WTC11 (cell line): ENCODE results near the gene TATDN2. TPM values are rescaled to one million over a fixed set of nuclear protein-coding genes. Genes with fewer than 3 reads are reported as not detected.
A peak's percentile ranks its signal among the peaks of the same experiment; 100 is the strongest.

Source experiments
- ATAC-seq: fragments of 200-7000 bp; cut with Tn5 transposase; 2 replicates; pipeline ENCODE4 v1.10.0; 2021; ENCODE audit warnings: mild to moderate bottlenecking, moderate library complexity
- CTCF ChIA-PET: fragments of 300-600 bp; sonication (Branson Sonifier 250); formaldehyde crosslinking; loops from one replicate; lab custom pipeline; 2021; ENCODE audit warnings: antibody characterized with exemption; lab: Charles Lee
- POLR2A ChIA-PET: fragments of 350-600 bp; sonication (Branson Sonifier 250); formaldehyde crosslinking; loops from one replicate; lab custom pipeline; 2021; ENCODE audit warnings: antibody characterized with exemption; lab: Charles Lee
- DNase-seq: peaks from one replicate; pipeline ENCODE4 v3.0.0; 2021; ENCODE audit warnings: low spot score
- H3K27ac Mint-ChIP-seq: 2 replicates; pipeline ENCODE4 v1.8.0; 2021; ENCODE audit warnings: mixed read lengths
- H3K27me3 Mint-ChIP-seq: 2 replicates; pipeline ENCODE4 v1.8.0; 2021; ENCODE audit warnings: low read depth, mild to moderate bottlenecking, moderate library complexity, mixed read lengths
- H3K36me3 Mint-ChIP-seq: 2 replicates; pipeline ENCODE4 v1.8.0; 2021; ENCODE audit warnings: mixed read lengths
- H3K4me1 Mint-ChIP-seq: 2 replicates; pipeline ENCODE4 v1.8.0; 2022; ENCODE audit warnings: mixed read lengths
- H3K4me3 Mint-ChIP-seq: 2 replicates; pipeline ENCODE4 v1.8.0; 2021; ENCODE audit warnings: mild to moderate bottlenecking, moderate library complexity, mixed read lengths
- H3K9me3 Mint-ChIP-seq: 2 replicates; pipeline ENCODE4 v1.8.0; 2021; ENCODE audit warnings: mixed read lengths
- AR ChIP-seq: fragments of 250-450 bp; sonication (Bioruptor Pico); IDR thresholded peaks from 2 replicates; pipeline ENCODE4 v1.9.0; 2021; ENCODE audit warnings: mild to moderate bottlenecking
- ATF6 ChIP-seq: sonication (generic); formaldehyde crosslinking; IDR thresholded peaks from 2 replicates; pipeline ENCODE4 v1.8.1; 2023; ENCODE audit warnings: mild to moderate bottlenecking, missing genetic modification reagents
- CREM ChIP-seq: sonication (generic); formaldehyde crosslinking; IDR thresholded peaks from 2 replicates; pipeline ENCODE4 v1.8.1; 2022; ENCODE audit warnings: mild to moderate bottlenecking, missing genetic modification reagents, moderate library complexity
- FOXK1 ChIP-seq: sonication (generic); formaldehyde crosslinking; IDR thresholded peaks from 2 replicates; pipeline ENCODE4 v1.8.0; 2022; ENCODE audit warnings: mild to moderate bottlenecking, moderate library complexity, missing genetic modification reagents
- FOXP4 ChIP-seq: sonication (generic); formaldehyde crosslinking; IDR thresholded peaks from 2 replicates; pipeline ENCODE4 v1.8.0; 2022; ENCODE audit warnings: mild to moderate bottlenecking, missing genetic modification reagents
- JAZF1 ChIP-seq: fragments of 250-450 bp; sonication (Bioruptor Pico); IDR thresholded peaks from 2 replicates; pipeline ENCODE4 v1.9.0; 2021; ENCODE audit warnings: moderate library complexity, mild to moderate bottlenecking, inconsistent platforms
- NR1H2 ChIP-seq: sonication (generic); formaldehyde crosslinking; IDR thresholded peaks from 2 replicates; pipeline ENCODE4 v1.9.0; 2021; ENCODE audit warnings: mild to moderate bottlenecking, moderate library complexity, missing genetic modification reagents
- OVOL2 ChIP-seq: fragments of 250-450 bp; sonication (Bioruptor Pico); IDR thresholded peaks from 2 replicates; pipeline ENCODE4 v1.9.0; 2021; ENCODE audit warnings: mild to moderate bottlenecking, borderline replicate concordance
- RELA ChIP-seq: sonication (generic); formaldehyde crosslinking; IDR thresholded peaks from 2 replicates; pipeline ENCODE4 v1.8.1; 2022; ENCODE audit warnings: missing genetic modification reagents, mild to moderate bottlenecking, borderline replicate concordance
- RORB ChIP-seq: fragments of 250-450 bp; sonication (Bioruptor Pico); IDR thresholded peaks from 2 replicates; pipeline ENCODE4 v1.9.0; 2021; ENCODE audit warnings: mild to moderate bottlenecking
- SMAD3 ChIP-seq: sonication (generic); formaldehyde crosslinking; IDR thresholded peaks from 2 replicates; pipeline ENCODE4 v1.8.0; 2022; ENCODE audit warnings: missing genetic modification reagents, mild to moderate bottlenecking, borderline replicate concordance
- SP1 ChIP-seq: sonication (generic); formaldehyde crosslinking; conservative IDR thresholded peaks from 2 replicates; pipeline ENCODE4 v1.8.1; 2022; ENCODE audit warnings: missing genetic modification reagents
- STAT6 ChIP-seq: sonication (generic); formaldehyde crosslinking; conservative IDR thresholded peaks from 2 replicates; pipeline ENCODE4 v1.8.1; 2023; ENCODE audit warnings: mild to moderate bottlenecking, low read depth, missing genetic modification reagents, moderate library complexity
- TP53 ChIP-seq: sonication (generic); formaldehyde crosslinking; IDR thresholded peaks from 2 replicates; pipeline ENCODE4 v1.8.1; 2023; ENCODE audit warnings: mild to moderate bottlenecking, missing genetic modification reagents
- ZBTB21 ChIP-seq: sonication (generic); formaldehyde crosslinking; IDR thresholded peaks from 2 replicates; pipeline ENCODE4 v1.8.1; 2023; ENCODE audit warnings: mild to moderate bottlenecking, missing genetic modification reagents, borderline replicate concordance
- ZMAT4 ChIP-seq: fragments of 250-450 bp; sonication (Bioruptor Pico); IDR thresholded peaks from 2 replicates; pipeline ENCODE4 v1.9.0; 2021; ENCODE audit warnings: mild to moderate bottlenecking
- ZNF219 ChIP-seq: sonication (generic); formaldehyde crosslinking; IDR thresholded peaks from 2 replicates; pipeline ENCODE4 v1.8.0; 2023; ENCODE audit warnings: missing genetic modification reagents, mild to moderate bottlenecking, borderline replicate concordance
- ZNF263 ChIP-seq: sonication (generic); formaldehyde crosslinking; IDR thresholded peaks from 2 replicates; pipeline ENCODE4 v1.8.1; 2022; ENCODE audit warnings: low read depth, mild to moderate bottlenecking, moderate library complexity, missing genetic modification reagents
- ZNF512 ChIP-seq: sonication (generic); formaldehyde crosslinking; IDR thresholded peaks from 2 replicates; pipeline ENCODE4 v1.8.1; 2022; ENCODE audit warnings: missing genetic modification reagents, borderline replicate concordance
- total RNA-seq: library from RNA; stranded (reverse); gene quantifications from 3 replicates; pipeline ENCODE4 v1.2.3, GENCODE V29; 2021

The TATDN2 gene
- total RNA-seq, 1 experiment from 2014 or later, result 31.7 TPM

GRCh38 chr3:10286133-10286524 lies 37.9 kb downstream of the TATDN2 start (continued):
- TF ChIP-seq ZNF219 (CRISPR knock-in tag), result no peak
- no peak for TF ChIP-seq RORB (CRISPR knock-in tag)
- TF ChIP-seq CREM (CRISPR knock-in tag), result no peak
- no peak for TF ChIP-seq ZNF512 (CRISPR knock-in tag)
- TF ChIP-seq ZBTB21 (CRISPR knock-in tag), result no peak
- TF ChIP-seq JAZF1 (CRISPR knock-in tag), result no peak
- no peak for TF ChIP-seq ATF6 (CRISPR knock-in tag)
- TF ChIP-seq, all 79 proteins: peak for 0

- no peak for TF ChIP-seq STAT6 (CRISPR knock-in tag)
- no peak for TF ChIP-seq RELA (CRISPR knock-in tag)
- TF ChIP-seq AR (CRISPR knock-in tag), result no peak
- no peak for TF ChIP-seq SP1 (CRISPR knock-in tag)
- no peak for TF ChIP-seq OVOL2 (CRISPR knock-in tag)
- TF ChIP-seq NR1H2, result no peak
- TF ChIP-seq SMAD3, result no peak
- no peak for TF ChIP-seq JAZF1 (CRISPR knock-in tag)
- TF ChIP-seq RORB (CRISPR knock-in tag), result no peak
- TF ChIP-seq FOXP4, result no peak
- no peak for TF ChIP-seq FOXK1 (CRISPR knock-in tag)
- no peak for TF ChIP-seq TP53 (CRISPR knock-in tag)
- no peak for TF ChIP-seq ZNF263 (CRISPR knock-in tag)
- no peak for TF ChIP-seq ZMAT4 (CRISPR knock-in tag)
- CTCF ChIA-PET, result interaction anchor here (0.6 to 3.3 kb wide), 3 partner anchors 23 to 328 kb away, joined by 3 to 12 read pairs (median 3); no protein-coding TSS in a partner anchor
- POLR2A ChIA-PET, result no interaction called here
These were observed 38.5 kb downstream of the TATDN2 start for GRCh38 chr3:10286596-10287295.

More at GRCh38 chr3:10286596-10287295, 38.5 kb downstream of the TATDN2 start:
- Mint-ChIP-seq H3K27ac (peak overlapping the region; percentile 56; the same call in 1 of the 2 replicates), H3K27me3 (no peaks in the 10 kb centered on the region), H3K9me3 (no peaks in the 10 kb centered on the region), H3K4me3 (no peak overlapping the region), H3K36me3 (peaks cover 7% of the 10 kb centered on the region; the same call in 1 of the 2 replicates), H3K4me1 (peaks cover 9% of the 10 kb centered on the region)
- DNase-seq (no peak), ATAC-seq (no peak; the same call in none of the 2 replicates)
